GM21367 (cell line): ENCODE measurements around the gene VAV2.

Source experiments
- ATAC-seq: cut with Tn5 transposase; IDR thresholded peaks from one replicate; pipeline ENCODE4 v1.9.1; 2021; ENCODE audit not compliant: unreplicated experiment

VAV2 gene

DNA sequence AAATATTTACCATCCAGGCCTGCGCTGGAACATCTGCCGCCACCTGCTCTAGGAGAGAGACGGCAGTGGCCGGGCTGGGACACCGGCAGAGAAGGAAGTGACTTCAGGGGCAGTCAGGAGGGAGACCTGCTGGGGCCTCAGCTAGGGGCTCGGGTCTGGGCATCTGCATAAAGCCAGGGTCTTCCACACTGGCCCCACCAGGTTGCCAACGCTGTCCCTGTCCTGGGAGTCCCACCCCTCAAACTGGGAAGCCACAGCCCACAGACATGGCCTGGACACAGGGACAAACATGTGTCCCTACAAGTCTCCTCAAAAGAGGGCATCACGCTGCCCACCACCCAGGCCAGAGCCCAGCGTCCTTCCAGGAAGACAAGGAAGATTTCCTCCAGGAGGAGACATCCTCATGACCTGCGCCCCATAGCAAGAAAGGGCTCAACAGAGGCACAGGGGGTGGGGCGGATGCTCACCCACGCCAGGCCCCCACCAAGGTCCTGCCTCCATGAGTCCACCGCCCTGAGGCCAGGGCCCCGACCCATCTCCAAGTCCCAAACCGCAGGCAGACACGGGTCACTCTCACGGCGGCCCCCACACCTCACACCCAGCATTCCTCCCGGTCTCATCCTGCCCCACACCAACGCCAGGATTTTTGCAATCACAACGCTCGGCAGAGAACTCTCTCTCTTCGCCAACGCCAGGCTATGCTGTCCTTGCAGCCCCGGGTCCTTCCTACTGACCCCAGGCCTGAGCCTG, 9.0 kb downstream of the VAV2 start:
- no peak for ATAC-seq

DNA sequence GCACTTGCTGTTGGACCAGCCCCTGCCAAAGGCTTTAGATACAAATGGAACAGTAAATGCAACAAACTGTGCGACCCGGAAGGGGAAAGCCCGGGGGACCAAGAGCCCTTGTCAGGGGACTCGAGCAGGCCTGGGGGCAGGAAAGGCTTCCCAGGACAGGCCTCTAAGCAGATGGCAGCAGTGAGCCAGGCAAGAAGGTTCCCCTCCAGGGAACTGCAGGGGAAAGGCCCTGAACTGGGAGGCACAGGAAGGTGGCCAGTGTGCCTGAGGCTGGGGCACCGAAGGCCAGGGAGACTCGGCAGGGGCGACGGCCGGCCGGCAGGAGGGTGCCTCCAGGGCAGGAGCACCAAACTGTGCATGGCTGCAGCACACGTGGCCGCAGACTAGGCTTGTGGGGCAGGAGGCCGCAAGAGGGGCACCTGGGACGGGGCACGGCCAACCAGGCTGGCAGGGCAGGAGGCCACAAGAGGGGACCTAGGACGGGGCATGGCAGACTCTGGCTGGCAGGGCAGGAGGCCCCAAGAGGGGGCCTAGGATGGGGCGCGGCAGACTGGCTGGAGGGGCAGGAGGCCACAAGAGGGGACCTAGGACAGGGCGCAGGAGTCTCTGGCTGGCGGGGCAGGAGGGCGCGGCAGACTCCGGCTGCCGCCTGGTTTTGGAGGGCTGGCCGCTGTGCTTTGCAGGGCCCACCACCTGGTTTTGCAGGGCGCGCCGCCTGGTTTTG, 10.0 kb downstream of the VAV2 start:
- no peak for ATAC-seq

DNA sequence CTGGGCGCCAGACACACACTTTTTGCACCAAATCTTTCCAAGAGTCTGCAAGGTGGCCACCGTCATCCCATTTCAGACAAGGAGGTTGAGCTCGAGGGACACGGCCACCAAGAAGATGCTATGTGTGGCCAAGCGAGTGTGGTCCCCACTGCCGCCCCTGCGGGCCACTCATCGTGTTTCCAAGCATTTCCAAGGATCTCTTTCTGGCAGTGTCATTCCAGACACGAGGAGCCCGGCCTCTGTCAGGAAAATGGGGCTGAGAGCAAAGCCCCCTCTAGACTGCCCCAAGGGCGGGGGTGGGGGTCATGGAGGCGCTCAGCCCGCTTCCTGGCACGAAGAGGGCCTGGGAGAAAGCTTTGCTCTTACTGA, 10.6 kb downstream of the VAV2 start:
- no peak for ATAC-seq

DNA sequence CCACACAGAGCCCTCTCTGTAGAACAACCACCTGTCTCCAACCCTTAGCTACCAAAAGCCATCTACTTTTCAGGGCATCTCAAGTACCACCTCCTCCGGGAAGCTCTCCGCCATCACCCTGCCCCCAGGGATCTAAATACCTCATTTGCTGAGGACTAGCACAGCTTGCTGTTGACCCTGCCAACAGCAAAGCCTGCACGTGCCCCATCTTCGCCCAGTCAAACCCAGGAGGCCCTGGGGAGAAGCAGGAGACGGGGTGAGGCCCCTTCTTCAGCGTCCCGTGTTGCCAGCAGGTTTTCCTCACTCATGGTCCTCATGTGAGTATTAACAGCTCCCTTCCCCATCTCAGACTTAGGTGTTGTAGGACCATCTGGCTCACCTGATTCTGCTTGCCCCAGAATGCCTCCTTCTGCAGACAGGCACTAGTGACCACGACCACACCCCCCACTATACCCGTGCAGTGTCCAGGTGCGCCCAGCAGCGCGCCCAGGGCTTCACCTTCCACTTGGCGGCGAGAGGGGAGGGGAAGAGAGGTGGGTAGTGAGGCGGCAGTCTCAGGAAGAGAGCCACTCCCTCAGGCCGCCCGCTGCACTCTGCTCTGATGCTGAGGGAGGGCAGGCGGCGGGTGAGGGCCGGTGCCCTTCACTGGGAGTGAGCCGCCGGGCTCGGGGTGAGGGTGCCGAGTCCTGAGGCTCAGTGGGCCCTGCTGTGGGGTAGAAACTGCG, 11.1 kb downstream of the VAV2 start:
- ATAC-seq: no peak

DNA sequence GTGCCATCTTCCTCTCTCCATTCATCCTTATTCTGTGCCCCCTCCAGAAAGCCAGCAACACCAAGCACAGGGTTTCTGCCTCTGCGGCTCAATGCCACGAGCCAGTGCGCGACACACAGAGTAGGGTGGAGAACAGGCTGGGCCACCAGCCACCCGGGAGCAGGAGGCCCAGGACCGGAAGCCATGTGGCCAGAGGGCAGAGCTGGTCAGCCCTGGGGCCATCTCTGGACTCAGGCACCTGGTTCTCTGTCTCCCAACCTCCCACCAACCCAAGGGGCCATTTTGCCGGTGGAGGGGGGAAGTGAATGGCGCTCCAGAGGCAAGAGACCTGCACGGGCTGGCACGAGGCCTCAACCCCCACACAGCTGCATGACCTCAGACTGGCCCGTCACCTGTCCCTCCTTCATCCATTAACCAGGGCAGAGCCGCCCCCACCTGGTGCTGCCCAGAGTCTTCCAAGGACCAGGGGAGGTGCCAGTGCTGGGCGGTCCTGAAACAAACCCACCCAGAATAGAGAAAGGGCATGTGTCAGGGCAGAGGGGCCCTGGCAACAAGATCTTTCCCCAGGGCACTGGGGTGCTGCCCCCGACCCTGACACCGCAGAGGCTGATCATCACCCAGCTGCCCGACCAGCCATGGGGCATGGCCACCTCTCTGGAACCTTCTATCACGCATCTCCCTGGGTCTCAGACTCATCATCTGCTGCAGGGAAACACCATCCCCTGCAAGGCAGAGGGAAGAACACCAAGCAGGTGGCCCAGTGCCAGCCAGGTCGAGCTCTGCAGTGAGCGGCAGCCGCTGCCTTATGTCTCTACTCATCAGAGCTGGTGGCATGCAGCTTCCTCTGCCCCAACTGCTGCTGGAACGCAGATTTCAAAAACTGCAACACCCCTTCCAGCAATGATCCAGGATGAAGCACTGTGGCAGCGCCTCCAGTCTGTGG, 11.9 kb downstream of the VAV2 start:
- no peak for ATAC-seq

DNA sequence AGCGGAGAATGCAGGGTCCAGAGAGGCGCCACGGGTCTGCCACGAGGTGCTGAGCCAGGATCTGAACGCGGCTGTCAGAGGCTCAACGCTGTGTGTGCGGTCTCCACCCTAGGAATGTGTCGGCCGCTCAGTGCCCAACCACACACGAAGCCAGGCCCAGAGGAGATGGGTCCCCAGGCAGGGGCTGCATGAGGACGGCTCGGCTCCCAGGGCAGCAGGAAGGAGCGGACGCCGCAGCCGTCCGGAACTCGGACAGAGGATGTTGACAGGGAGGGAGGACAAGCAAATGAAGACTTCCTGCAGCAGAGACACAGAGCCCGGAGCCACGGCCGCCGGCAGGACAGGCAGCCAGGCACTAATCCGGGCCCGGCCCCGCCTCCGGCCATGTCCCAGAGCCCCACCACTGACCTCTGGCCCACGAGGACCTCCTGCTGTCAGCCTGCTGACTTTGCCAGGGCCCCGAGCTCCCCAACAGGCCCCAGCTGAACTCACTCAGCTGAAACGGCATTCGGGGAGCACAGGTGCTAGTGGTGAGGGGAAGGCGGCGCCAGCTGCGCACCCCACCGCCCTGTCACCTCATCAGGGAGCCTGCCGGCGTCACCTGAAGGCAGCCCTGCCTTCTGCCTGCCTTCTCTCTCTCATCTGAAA, 12.7 kb downstream of the VAV2 start:
- ATAC-seq: no peak

DNA sequence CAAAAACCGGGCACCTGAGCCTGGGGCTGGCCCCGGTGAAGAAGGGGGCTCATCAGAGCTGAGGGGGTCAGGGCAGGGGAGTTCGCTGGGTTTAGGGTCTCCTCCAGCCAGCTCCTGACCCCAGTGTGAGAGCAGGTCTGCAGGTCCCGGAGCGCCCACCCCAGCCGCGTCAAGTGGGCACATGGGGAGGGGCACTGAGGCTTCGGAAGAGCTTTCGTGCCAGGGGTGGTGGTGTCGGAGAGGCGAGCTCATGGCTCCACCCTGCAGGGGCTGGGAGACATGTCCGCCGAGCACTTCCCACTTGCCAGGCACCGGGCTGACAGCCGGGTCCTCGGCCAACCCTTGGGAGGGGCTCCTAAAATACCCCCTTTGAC, 13.2 kb downstream of the VAV2 start:
- no peak for ATAC-seq

DNA sequence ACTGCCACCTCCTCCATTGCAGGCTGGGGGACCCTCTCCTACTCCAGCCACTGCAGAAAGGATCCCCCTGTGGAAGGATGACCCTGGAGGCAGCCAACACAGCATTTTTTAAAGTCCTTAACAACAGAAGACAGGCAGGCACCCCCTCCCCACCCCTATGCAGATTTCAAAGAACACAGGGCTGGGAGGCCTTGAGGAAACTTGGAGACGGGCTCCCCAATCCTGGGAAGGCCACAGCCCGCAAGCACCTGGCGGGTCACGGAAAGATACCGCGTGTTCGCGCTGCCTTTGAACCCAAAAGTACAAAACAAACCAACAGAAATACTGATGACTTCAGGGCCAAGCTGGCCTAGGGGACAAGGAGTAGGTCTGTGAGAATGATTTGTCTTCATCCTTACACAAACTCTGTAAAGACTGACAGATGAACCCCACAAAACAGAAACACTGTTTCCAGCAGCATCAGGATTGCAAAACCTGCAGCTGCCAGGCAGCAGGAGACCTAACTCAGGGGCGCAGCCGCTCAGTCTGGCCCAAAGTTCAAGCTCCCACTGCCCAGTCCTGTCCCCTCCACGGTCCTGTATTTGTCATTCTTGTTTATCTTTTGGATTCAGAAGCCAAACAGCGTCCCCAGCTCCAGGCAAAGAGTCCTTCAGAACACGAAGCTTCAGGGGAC, 13.8 kb downstream of the VAV2 start:
- no peak for ATAC-seq

DNA sequence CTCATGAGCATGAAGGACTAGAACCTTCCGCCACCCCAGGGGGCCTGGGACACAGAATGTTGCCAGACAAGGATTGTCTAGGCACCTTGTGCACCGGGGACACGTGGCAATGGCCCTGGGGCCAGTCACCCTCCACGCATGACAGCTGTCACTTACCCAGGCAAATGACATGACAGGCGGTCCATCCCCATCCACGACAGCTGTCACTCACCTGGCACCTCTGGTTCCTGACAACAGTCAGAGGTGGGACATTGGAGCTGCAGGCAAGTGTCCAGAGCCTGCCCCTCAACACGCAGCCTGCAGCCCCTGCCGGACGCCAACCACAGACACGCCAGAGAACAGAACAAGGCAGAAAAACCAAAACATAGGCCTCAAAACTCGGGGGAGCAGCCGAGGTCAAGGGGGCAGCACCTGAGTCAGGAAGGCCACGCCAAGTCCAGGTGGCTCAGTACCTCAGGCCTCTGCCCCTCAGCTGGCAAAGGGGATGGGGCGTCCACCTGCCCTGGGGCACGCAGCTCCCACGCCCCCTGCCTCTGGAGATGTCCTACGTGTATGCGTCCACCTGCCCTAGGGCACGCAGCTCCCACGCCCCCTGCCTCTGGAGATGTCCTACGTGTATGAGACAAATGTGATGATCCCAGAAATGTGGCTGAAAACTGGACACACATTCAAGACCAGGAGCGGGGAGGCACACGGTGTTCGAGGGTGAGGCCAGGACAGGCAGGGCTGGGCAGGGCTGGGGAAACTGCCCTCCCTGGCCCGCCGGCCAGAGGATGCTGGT, 14.5 kb downstream of the VAV2 start:
- ATAC-seq: no peak

DNA sequence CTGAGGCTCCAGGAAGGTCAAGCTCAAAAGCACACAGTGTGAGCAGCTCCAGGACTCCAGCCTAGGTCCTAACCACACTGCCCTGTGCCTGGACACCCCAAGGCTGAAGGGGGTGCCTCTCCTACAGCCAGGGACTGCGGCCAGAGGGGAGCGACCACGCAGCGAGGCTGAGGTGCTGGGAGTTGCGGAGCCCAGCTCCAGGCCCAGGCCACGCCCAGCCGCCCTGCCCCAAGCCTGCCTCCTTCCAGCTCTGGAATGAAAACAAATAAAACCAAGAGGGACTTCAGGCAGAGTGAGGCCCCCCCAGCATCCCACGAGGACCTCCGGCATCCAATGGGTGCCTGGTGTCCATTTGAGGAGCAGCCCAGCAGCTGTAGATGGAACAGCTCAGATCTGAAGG, 15.2 kb downstream of the VAV2 start:
- ATAC-seq: no peak

DNA sequence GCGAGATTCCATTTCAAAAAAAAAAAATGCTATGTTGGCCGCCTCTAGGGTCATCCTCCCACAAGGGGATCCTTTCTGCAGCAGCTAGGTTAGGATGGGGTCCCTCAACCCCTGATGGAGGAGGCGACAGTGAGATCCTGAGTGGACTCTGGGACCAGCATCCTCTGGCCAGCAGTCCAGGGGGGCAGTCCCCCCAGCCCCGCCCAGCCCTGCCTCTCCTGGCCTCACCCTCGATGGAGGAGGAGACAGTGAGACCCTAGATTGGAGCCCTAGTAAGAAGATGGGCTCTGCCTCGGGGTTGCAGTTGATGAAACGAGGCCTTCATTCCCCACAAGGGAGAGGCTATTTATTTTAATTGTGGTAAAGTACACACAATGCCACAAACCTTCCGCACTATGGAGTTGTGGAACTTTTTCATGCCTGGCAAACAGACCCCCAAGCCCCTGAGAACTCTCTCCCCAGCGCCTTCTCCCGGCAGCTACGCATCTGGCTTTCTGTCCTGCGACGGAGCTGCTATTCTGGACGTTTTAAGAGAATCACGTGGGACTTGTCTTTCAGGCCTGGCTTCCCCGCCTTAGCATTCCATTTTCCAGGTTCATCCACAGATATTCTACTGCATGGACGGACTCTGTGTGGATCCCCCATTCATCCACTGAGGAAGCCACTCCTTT, 15.8 kb downstream of the VAV2 start:
- ATAC-seq: no peak

DNA sequence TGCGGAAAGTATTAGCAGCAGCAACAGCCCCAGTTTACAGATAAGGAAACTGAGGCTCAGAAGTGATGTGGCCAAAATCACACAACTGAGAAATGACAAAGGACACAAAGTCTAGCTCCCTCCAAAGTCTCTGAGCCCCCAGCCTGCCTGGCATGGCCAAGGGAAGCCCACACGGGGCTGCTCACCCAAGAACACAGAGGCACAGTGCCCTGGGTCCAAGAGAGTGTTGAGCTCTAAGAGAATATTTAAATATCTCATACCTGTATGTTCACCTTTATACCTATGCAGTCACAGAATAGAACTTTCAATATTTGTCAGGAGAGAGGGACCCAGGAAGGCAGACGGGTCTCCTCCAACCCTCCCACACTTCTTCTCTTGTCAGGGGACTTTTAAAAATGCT, 16.6 kb downstream of the VAV2 start:
- no peak for ATAC-seq

DNA sequence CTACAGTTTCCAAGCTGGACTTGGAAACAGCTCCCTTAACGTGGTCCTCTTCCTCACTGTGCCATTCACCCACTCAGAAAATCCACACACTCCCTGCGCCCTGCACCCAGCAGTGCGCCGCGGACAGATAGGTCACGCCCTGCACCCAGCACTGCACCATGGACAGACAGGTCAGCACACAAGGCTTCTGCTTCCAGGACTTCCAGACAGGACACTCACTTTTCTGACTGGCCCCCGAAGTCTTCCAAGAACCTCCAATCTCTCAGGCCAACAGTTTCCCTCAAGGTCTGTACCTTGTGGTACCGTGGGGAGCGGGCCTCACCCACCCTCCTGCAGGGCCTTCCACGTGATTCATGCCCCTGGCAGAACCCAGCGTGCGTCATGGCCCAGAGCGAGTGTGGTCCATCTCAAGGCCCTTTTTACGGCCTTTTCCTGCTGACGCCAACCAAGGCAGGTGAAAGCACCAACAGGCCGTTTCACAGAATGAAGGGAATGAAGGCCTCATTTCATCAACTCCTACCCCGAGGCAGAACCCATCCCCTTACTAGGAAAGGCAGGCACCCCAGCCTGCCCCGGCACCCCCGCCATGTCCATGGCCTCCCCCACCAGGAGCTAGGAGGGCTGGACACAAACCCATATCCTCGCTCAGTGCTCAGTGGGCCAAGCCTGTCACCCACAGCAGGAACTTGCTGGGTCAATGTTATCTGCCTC, 17.3 kb downstream of the VAV2 start:
- no peak for ATAC-seq

DNA sequence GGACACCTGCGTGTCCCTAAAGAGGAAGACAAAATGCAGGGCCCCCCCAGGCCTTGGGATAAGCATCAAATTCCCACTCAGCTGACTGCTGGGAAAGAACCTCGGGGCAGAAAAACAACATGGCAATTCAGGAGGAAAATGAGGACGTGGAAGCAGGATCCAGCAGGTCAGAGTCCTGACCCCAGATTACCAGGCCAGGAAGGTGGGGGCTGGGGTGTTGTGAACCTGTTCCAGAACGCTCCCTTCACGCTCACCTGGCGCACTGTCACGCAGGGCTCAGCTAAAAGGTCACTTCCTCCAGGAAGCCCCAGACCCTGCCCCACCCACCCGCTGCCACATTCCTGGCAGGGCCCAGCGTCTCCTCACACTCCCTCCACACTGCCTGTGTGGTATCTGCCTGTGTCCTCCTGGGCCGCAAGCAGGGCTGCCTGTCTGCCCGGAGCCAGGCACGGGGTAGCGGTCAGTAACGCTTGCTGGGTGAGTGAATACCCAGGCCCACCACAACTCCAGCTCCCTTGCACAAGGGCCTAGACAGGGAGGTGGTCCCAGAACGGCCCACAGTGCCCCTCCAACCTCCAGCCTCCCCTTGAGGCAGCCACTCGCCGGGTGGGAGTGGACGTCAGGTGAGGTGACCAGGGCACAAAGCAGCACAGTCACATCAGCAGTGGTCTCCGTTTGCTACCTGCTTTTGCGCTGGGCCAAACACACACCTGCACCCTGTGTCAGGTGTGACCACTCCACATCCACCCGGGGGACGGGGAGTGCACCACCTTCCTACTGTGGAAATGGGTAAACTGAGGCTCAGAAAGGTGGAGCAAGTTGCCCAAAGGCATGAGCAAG, 18.1 kb downstream of the VAV2 start:
- ATAC-seq: no peak

DNA sequence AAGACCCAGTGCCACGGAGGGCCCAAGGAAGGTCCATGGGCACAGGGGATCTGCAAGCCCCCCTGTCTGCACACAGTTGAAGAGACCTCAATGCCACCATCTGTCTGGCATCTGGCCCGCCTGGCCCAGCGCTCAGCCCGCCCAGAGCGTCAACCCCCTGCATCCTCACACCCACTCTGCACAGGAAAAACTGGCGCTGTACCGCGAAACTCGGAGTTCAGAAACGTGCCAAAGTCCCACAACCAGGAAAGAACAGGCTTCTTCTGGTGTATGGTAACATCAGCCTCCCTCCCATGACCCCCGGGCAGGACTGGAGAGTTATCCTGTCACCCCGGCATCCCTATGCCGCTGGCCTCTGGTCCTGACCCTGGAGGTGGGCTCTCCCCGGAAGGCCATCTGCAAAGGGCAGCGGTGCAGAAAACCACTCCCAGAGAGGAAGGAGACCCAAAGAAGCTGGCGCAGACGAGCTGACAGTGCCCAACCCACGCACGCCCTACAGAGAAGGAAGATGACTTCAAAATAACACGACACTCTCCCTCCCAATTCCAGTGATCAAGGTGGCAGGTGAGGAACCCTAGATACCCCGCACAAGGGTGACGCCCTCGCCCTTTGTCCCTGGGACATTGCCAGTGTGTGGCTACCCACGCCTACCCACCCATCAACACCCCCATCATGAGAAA, 18.9 kb downstream of the VAV2 start:
- no peak for ATAC-seq
